Measurements from ENCODE around the gene TBCA.
"Not testable (repeated sequence)": the region's sequence is repeated elsewhere in the genome, so short reads cannot be mapped to it uniquely, and the experiment has no call there.

TBCA gene

DNA sequence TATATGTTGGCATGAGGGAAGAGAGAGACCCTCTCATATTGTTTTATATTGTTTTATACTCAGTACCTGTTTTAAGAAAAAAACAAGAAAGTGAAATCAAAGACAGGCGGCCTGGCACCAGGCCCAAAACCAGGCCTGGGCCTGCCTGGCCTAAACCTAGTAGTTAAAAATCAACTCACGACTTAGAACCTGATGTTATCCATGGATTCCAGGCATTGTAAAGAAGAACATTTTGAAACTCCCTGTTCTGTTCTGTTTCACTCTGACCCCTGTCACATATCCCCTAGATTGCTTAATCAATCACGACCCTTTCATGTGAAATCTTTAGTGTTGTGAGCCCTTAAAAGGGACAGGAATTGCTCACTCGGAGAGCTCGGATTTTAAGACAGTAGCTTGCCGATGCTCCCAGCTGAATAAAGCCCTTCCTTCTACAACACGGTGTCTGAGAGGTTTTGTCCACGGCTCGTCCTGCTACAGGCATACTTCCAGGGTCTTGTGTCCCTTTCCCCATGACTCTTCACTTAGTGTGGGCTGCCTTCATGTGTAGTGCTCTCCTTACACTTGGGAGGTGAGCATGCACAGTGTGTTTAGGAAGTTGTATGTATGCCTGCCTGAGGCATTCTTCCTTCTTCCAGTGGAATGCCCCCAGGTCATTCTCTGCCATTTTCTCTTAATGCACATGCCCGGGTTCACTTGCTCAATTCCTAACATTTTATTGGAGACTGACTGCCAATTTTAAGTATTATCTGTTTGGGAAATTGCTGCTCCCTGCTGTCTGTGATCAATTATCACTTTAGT is 17.8 kb downstream of the TBCA start:
- no peak overlapping the region for H3K4me3 ChIP-seq (ENCODE audit: low read length)
- TF ChIP-seq ZNF274 (IDR thresholded peaks at IDR 0.05; ENCODE audit: low read depth, low read length): no peak

DNA sequence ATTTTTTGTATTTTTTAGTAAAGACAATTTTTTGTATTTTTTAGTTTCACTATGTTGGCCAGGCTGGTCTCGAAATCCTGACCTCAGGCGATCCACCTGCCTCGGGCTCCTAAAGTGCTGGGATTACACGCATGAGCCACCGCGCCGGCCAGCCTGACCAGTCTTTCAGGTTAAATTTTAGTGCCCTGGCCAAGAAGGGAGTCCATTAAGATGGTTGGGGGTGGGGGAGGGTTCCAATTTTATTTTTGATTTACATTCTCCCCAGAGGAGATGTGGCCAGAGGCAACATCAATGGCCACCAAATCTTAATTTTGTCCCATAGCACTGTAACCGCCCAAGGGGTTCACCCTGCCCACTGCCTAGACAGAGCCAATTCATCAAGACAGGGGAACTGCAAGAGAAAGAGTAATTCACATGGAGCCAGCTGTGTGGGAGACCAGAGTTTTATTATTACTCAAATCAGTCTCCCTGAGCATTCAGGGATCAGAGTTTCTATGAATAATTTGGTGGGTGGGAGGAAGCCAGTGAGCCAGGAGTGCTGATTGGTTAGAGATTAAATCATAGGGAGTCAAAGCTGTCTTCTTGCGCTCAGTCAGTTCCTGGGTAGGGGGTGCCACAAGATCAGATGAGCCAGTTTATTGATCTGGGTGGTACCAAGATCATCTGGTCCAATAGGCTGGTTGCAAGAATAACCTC is 24.7 kb downstream of the TBCA start:
- H3K4me3 ChIP-seq (ENCODE audit: low read length): no peak overlapping the region
- TF ChIP-seq ZNF274 (IDR thresholded peaks at IDR 0.05; ENCODE audit: low read depth, low read length): no peak

DNA sequence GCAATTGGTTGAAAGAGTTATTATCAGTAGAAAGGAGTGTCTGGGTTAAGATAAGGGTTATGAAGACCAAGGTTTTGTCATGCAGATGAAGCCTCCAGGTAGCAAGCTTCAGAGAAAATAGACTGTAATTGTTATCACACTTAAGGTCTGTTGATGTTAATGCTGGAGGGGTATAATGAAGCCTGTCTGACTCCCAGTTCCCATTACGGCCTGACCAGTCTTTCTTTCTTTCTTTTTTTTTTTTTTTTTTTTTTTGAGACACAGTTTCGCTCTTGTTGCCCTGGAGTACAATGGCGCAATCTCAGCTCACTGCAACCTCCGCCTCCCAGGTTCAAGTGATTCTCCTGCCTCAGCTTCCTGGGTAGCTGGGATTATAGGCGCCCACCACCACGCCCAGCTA is 25.2 kb downstream of the TBCA start:
- H3K4me3 ChIP-seq (ENCODE audit: low read length): not testable (repeated sequence)

DNA sequence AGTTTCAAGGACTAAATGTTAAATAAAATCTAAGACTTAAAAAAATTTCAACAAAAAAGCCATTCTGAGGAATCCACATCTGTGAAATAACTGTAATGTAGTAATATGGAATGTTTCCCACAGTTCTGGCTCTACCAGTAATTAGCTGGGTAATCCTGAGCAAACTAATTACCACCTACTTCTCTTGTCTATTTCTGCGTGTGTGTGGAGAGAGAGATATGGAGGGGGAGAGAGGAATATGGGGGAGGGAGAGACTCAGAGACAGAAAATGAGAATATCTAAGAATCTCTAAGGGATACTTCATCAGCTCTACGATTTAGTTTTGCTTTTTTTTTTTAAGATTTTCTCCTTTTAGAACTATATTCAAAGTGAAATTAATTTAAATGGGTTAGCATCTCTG is 28.0 kb downstream of the TBCA start:
- TF ChIP-seq ZNF274 (IDR thresholded peaks at IDR 0.05; ENCODE audit: low read depth, low read length): no peak
- H3K4me3 ChIP-seq (ENCODE audit: low read length): no peak overlapping the region

DNA sequence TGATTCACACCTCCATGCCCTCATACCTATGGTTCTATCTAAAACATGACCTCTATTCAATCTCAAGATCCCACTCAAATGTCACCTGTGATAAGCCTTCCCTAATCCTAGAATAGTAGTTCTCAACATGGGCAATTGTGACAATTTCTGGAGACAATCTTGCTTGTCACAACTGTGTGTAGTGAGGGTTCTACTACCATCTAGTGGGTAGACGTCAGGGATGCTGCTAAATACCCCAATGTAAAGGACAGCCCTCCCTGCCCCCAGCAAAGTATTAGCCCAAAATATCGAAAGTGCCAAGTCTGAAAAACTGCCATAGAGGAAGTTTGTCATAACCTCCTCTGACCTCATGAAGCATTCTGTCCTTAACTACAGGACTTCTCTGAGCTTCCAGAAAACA is 32.0 kb downstream of the TBCA start:
- H3K4me3 ChIP-seq (ENCODE audit: low read length): no peak overlapping the region
- TF ChIP-seq ZNF274 (IDR thresholded peaks at IDR 0.05; ENCODE audit: low read depth, low read length): no peak

DNA sequence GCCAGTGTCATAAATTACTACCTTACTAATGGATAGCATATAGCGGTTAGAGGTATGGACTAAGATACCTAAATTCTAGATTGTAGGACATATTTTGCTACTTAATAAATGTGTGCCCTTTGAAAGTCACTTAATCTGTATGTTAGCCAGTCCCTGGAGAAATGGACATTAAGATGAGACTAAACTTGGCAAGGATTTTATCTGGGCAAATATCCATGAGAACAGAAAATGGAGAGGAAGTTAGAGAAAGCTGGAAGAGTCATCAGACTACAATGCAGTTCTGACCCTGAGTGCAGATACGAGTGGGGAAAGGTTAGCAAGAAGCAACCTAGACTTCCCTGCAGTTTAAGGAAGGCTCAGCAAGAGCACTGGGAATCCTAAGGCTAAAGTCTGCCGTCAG is 33.0 kb downstream of the TBCA start:
- H3K4me3 ChIP-seq (ENCODE audit: low read length): no peak overlapping the region
- TF ChIP-seq ZNF274 (IDR thresholded peaks at IDR 0.05; ENCODE audit: low read depth, low read length): no peak

DNA sequence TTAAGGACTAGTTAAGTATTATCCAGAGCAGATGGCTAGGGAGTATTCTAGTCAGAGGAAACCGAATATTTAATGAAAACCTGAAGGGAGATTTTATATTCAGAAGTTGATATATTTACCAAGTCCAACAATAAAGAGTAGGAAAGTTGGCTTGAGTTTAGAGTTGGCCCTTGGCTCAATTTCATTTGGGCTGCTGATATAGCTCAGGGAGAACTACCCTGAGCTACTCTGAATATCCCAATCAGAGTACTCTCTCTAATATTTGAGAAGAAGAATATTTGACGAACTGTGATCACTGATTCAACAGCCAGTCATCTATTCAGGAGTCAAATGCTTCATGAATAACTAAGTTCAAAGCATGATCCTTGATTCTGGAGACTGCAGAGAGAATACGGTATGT is 34.5 kb downstream of the TBCA start:
- H3K4me3 ChIP-seq (ENCODE audit: low read length): no peak overlapping the region
- TF ChIP-seq ZNF274 (IDR thresholded peaks at IDR 0.05; ENCODE audit: low read depth, low read length): no peak

DNA sequence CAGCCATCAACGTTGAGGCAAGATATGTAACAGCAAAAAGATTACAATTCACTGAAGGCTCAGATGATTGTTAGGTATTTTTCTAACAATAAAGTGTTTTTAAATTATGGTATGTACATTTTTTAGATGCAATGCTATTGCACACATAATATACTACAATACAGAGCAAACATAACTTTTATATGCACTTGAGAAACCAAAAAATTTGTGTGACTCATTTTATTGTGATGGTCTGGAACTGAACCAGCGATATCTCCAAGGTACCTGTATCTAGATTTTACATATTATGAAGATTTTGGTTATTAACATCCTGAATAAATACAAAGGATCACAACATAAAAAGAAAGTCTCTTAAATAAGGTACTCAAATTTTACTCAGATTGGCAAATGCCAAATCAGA is 41.3 kb downstream of the TBCA start:
- no peak for TF ChIP-seq ZNF274 (IDR thresholded peaks at IDR 0.05; ENCODE audit: low read depth, low read length)
- no peak overlapping the region for H3K4me3 ChIP-seq (ENCODE audit: low read length)

DNA sequence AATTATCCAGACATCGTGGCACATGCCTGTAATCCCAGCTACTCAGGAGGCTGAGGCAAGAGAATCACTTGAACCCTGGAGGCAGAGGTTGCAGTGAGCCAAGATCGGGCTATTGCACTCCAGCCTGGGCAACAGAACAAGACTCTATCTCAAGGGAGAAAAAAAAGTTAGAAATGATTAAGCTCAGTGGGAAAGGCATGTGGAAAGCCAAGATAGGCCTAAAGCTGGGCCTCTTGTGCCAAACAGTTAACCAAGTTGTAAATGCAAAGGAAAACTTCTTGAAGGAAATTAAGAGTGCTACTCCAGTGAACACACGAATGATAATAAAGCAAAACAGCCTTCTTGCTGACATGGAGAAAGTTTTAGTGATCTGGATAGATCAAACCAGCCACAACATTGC is 43.0 kb downstream of the TBCA start:
- H3K4me3 ChIP-seq (ENCODE audit: low read length): no peak overlapping the region
- TF ChIP-seq ZNF274 (IDR thresholded peaks at IDR 0.05; ENCODE audit: low read depth, low read length): no peak

DNA sequence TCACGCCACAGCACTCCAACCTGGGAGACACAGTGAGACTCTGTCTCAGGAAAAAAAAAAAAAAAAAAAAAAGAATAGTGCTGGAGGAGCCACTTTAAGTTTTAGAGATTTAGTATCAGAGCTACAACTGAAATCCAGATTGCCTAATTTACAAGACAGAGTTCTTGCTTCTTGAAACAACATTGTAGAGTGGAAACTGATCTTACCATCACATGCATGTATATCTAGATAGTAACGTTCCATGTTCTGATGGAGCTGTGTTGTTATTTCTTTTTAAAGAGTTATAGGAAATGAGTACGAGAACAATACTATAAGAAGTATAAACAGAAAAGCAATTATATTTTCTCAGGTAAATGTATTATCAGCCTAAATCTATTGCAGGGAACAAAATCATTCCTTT is 48.9 kb downstream of the TBCA start:
- TF ChIP-seq ZNF274 (IDR thresholded peaks at IDR 0.05; ENCODE audit: low read depth, low read length): no peak

DNA sequence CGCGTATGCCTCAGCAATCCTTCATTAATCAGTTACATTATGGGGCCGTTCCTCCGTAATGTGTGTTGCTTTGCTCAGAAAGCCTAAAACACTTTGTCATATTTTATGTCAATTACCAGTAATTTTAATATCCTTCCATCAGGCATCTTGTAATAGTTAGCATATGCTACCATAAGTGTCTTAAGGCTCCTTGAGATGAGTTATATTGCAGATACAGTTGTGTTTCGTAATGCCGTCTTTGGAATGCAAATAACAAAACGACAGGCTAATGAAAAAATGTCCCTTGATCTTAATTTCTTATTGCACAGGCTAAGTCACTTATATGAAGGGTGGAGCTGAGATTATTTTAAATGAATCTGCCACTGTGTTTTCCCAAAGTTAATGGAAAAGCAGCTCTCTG is 50.5 kb downstream of the TBCA start:
- no peak for TF ChIP-seq ZNF274 (IDR thresholded peaks at IDR 0.05; ENCODE audit: low read depth, low read length)
- H3K4me3 ChIP-seq (ENCODE audit: low read length): no peak overlapping the region

More for the DNA sequence above, 48.9 kb downstream of the TBCA start:
- H3K4me3 ChIP-seq (ENCODE audit: low read length): no peak overlapping the region

DNA sequence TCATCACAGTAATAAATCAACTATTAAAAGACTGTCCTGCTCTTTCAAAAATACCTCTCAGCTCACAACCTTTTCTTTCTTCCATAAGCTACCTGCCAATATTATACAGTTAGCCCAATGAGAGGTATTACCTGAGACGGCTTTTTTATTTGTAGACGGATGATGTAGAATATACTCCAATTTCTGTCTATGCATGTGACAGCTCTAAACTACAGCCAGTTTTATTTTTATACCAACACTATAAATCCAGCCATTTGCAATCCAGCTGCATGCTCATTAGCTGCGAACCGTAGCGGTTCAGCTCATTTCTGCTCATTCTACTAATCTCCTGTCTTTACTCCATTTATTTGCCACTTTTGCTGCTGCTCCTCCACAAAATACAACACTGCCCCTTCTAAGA is 51.2 kb downstream of the TBCA start:
- H3K4me3 ChIP-seq (ENCODE audit: low read length): no peak overlapping the region
- no peak for TF ChIP-seq ZNF274 (IDR thresholded peaks at IDR 0.05; ENCODE audit: low read depth, low read length)

DNA sequence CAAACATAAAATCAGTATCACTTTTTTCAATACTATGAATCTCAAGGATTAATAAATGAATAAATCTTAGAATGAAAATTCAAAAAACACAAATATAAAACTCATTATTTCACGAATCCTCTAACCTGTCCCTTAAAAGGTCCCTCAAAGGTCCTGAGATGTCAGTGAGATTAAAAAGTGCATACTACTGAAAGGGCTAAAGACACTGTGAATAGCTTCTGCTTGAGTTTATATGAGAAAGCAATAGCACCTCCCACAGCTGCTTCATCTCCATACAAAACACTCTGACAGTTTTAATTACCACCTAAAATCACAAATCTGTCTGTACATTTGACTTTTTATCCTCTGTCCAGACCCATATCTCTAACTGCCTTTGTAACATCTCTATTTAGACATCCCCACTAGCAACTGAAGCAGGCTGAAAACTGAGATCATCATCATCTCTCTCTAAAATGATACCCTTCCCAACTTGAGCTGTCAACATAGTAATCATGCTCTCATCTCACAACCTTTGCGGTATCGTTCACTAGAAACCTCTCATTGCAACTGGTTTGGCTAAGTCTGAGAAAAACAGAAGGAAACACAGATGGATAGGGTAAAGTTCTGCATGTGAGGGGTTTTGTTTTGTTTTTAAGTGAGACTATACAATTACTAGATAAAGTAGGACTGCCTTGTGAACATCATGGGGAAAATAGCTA is 56.3 kb downstream of the TBCA start:
- no peak for TF ChIP-seq ZNF274 (IDR thresholded peaks at IDR 0.05; ENCODE audit: low read depth, low read length)
- H3K4me3 ChIP-seq (ENCODE audit: low read length): no peak overlapping the region

DNA sequence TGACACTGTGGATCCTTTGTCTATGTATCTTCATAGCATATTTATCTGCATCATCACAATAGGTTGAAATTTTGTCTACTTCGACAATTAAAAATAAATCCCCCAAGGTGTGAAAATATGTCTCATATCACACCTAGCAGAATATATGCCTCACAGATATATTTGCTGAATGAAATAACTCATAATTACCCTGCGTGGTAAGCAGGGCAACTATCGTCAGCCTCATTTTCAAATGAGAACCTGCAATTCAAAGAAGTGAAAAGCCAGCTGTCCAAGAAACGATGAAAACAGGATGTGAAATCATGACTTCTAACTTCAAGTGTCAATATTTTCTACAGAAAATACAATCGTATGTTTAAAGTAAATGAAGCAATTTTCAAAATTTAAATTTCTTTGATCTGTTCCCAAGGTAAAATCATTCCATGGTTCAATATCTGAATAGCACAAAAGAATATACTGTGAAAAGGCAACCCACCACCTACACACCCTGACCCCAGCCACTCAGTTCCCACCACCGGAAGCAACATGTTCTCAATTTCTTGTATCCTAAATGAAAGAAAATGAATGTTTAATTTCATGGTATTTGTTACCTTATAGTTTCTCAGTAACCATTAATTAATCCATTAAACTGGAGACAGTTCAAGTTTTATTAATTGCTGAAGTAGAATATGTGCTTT is 57.1 kb downstream of the TBCA start:
- no peak for TF ChIP-seq ZNF274 (IDR thresholded peaks at IDR 0.05; ENCODE audit: low read depth, low read length)
- H3K4me3 ChIP-seq (ENCODE audit: low read length): no peak overlapping the region
